CD4-positive, alpha-beta T cell (primary cell): ENCODE results near the gene VWF. TPM values are rescaled to one million over a fixed set of nuclear protein-coding genes. Genes with fewer than 3 reads are reported as not detected.

Source experiments
- ATAC-seq: fragments of 200-7000 bp; cut with Tn5 transposase; one replicate; pipeline ENCODE4 v1.10.0; 2022; ENCODE audit warnings: mild to moderate bottlenecking; ENCODE audit not compliant: poor library complexity
- CTCF ChIA-PET: fragments of 350-600 bp; sonication (Branson Sonifier 250); formaldehyde crosslinking; loops from one replicate; lab custom pipeline; 2021; ENCODE audit warnings: antibody characterized with exemption, inconsistent platforms; lab: Charles Lee
- POLR2A ChIA-PET: fragments of 350-600 bp; sonication (Branson Sonifier 250); formaldehyde crosslinking; loops from one replicate; lab custom pipeline; 2021; ENCODE audit warnings: antibody characterized with exemption, inconsistent platforms; lab: Charles Lee
- DNase-seq, 14 experiments: peaks; one replicate each; pipeline ENCODE4 v3.0.0-alpha.2; 2013 to 2020; ENCODE audit warnings: mixed read lengths in 2 of 14
- H3K27ac ChIP-seq, 2 donors: one replicate each; pipeline versions ENCODE4 v1.5.1 to v1.7.0; 2013; ENCODE audit warnings: low read length in 2 of 2, low read depth in 1 of 2, mild to moderate bottlenecking in 1 of 2
- H3K27me3 ChIP-seq, 2 experiments: 1 replicate in 1 of 2; 2 replicates in 1 of 2; pipeline versions ENCODE4 v1.6.1 to v1.7.0; 2013; ENCODE audit warnings: low read length in 2 of 2, control low read depth in 1 of 2, mild to moderate bottlenecking in 1 of 2, moderate library complexity in 1 of 2; ENCODE audit not compliant: insufficient read depth in 2 of 2, control insufficient read depth in 1 of 2
- H3K36me3 ChIP-seq: one replicate; pipeline ENCODE4 v1.6.1; 2013; ENCODE audit warnings: low read length, control low read depth; ENCODE audit not compliant: insufficient read depth
- H3K4me1 ChIP-seq: one replicate; pipeline ENCODE4 v1.6.1; 2013; ENCODE audit warnings: low read length, control low read depth; ENCODE audit not compliant: insufficient read depth
- H3K4me3 ChIP-seq: one replicate; pipeline ENCODE4 v1.5.1; 2013; ENCODE audit warnings: mild to moderate bottlenecking, low read length, moderate library complexity
- H3K9me3 ChIP-seq, 2 experiments: 1 replicate in 1 of 2; 2 replicates in 1 of 2; pipeline versions ENCODE4 v1.6.1 to v1.7.0; 2013; ENCODE audit warnings: low read length in 2 of 2, mild to moderate bottlenecking in 2 of 2, control low read depth in 1 of 2, moderate library complexity in 1 of 2; ENCODE audit not compliant: control insufficient read depth in 1 of 2, insufficient read depth in 1 of 2
- H3K27ac Mint-ChIP-seq: one replicate; pipeline ENCODE4 v1.8.0; 2020; ENCODE audit warnings: mixed read lengths
- H3K27me3 Mint-ChIP-seq: one replicate; pipeline ENCODE4 v1.8.0; 2021; ENCODE audit warnings: mixed read lengths
- H3K36me3 Mint-ChIP-seq: one replicate; pipeline ENCODE4 v1.8.0; 2021; ENCODE audit warnings: low read depth, mixed read lengths
- H3K4me1 Mint-ChIP-seq: one replicate; pipeline ENCODE4 v1.8.0; 2021; ENCODE audit warnings: low read depth, mixed read lengths
- H3K4me3 Mint-ChIP-seq: one replicate; pipeline ENCODE4 v1.8.0; 2020; ENCODE audit warnings: mild to moderate bottlenecking, mixed read lengths
- H3K9me3 Mint-ChIP-seq: one replicate; pipeline ENCODE4 v1.8.0; 2020; ENCODE audit warnings: mixed read lengths
- CTCF ChIP-seq: fragments of 200-600 bp; IDR thresholded peaks from one replicate; pipeline ENCODE4 v1.8.0; 2022; ENCODE audit warnings: antibody characterized with exemption, mild to moderate bottlenecking
- intact Hi-C, 2 experiments: fragments of 100-400 bp; cut with DNase I in 1 of 2; cut with micrococcal nuclease in 1 of 2; formaldehyde crosslinking; loops; one replicate each; pipeline versions ENCODE4 v1.15.1 to v1.9.0; 2023 to 2025; cut with DNase I, micrococcal nuclease
- total RNA-seq, 174 experiments: library from RNA in 2 of 174; stranded (reverse) in 2 of 174; gene quantifications; one replicate each; pipeline ENCODE4 v1.2.3 and lab custom pipeline; 2021 to 2026

Gene VWF
- total RNA-seq, 2 experiments from 2014 or later, result 0.20 TPM; not detected in 1

GRCh38 chr12:5954661-5955060 lies 169.8 kb downstream of the VWF start:
- Mint-ChIP-seq H3K4me1 (no peaks in the 10 kb centered on the region), H3K4me3 (no peak overlapping the region), H3K27me3 (peaks cover 58% of the 10 kb centered on the region), H3K36me3 (no peaks in the 10 kb centered on the region), H3K27ac (no peak overlapping the region), H3K9me3 (no peaks in the 10 kb centered on the region)
- Histone ChIP-seq H3K27me3 (peaks cover 10 to 14% of the 10 kb centered on the region in 2 experiments), H3K27ac (no peak overlapping the region), H3K9me3 (no peaks in the 10 kb centered on the region), H3K4me3 (no peak overlapping the region), H3K4me1 (no peaks in the 10 kb centered on the region), H3K36me3 (no peaks in the 10 kb centered on the region)
- no peak for TF ChIP-seq CTCF
- DNase-seq, result no peak
- ChIA-PET POLR2A (no interaction called here), CTCF (no interaction called here)
- ATAC-seq, result no peak
- intact Hi-C loops, result no loop called here

- no peaks in the 10 kb centered on the region for H3K36me3 ChIP-seq
- no peak overlapping the region for H3K4me3 Mint-ChIP-seq
- H3K27me3 ChIP-seq, result peaks cover 10 to 14% of the 10 kb centered on the region in 2 experiments
- H3K4me3 ChIP-seq, result no peak overlapping the region
- H3K9me3 Mint-ChIP-seq, result no peaks in the 10 kb centered on the region
- H3K4me1 Mint-ChIP-seq, result no peaks in the 10 kb centered on the region
- no peaks in the 10 kb centered on the region for H3K9me3 ChIP-seq
- H3K27me3 Mint-ChIP-seq, result peaks cover 64% of the 10 kb centered on the region
- POLR2A ChIA-PET, result no interaction called here
- H3K36me3 Mint-ChIP-seq, result no peaks in the 10 kb centered on the region
- no peak for ATAC-seq
- no peaks in the 10 kb centered on the region for H3K4me1 ChIP-seq
- no peak for TF ChIP-seq CTCF
- no peak overlapping the region for H3K27ac ChIP-seq
- intact Hi-C loops, result no loop called here
- no peak overlapping the region for H3K27ac Mint-ChIP-seq
- CTCF ChIA-PET, result no interaction called here
- DNase-seq, result no peak
These were observed 170.5 kb downstream of the VWF start for GRCh38 chr12:5953835-5954586.

- ATAC-seq (no peak), DNase-seq (no peak)
- Histone ChIP-seq H3K36me3 (no peaks in the 10 kb centered on the region), H3K9me3 (no peaks in the 10 kb centered on the region), H3K4me3 (no peak overlapping the region), H3K27ac (no peak overlapping the region), H3K27me3 (peaks cover 18 to 22% of the 10 kb centered on the region in 2 experiments), H3K4me1 (no peaks in the 10 kb centered on the region)
- ChIA-PET POLR2A (no interaction called here), CTCF (no interaction called here)
- H3K27me3 Mint-ChIP-seq, result peaks cover 84% of the 10 kb centered on the region
- H3K27ac Mint-ChIP-seq, result no peak overlapping the region
- no peaks in the 10 kb centered on the region for H3K9me3 Mint-ChIP-seq
- no peak overlapping the region for H3K4me3 Mint-ChIP-seq
- intact Hi-C loops, result no loop called here
- H3K4me1 Mint-ChIP-seq, result no peaks in the 10 kb centered on the region
- no peak for TF ChIP-seq CTCF
- no peaks in the 10 kb centered on the region for H3K36me3 Mint-ChIP-seq
These were observed 172.4 kb downstream of the VWF start for GRCh38 chr12:5952031-5952430.
